ENCODE measurements around the gene IFI30.
A peak's percentile ranks its signal among the peaks of the same experiment; 100 is the strongest.

The IFI30 gene

DNA sequence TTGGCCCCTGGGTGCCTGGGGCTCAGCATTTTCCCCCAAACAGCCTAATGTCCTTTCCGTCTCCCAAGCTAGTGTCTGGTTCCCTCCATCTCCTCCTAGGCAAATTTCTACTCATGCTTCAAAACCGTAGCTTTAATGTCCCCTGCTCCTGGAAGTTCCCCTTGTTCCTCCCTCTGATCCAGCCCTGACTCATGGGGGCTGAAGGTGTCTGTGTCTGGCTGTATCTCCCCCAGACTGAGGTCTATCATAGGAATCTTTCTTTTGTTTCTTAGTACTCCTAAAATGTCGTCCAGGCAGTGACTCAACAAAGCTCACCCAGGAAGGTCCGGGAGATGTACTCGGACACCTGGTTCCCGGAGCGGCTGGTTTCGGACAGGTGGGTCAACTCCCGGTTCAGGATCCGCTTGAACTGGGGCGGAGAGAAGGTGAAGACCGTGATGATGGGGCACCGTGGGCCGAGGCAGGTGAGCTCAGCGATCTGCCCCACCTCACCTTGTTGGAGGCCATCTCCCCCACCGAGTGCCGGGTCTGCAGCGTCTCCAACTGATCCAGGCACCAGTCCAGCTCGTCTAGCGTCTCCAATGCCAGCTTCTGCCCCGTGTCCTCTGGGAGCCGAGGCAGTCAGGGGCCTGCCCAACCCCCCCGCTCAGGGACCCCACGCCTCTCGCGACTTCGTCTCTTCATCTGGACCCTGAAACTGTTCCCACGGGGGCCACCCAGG is 46.5 kb downstream of the IFI30 start:
- H3K4me3 ChIP-seq (ENCODE audit: low read depth, low read length), result no peak overlapping the region

DNA sequence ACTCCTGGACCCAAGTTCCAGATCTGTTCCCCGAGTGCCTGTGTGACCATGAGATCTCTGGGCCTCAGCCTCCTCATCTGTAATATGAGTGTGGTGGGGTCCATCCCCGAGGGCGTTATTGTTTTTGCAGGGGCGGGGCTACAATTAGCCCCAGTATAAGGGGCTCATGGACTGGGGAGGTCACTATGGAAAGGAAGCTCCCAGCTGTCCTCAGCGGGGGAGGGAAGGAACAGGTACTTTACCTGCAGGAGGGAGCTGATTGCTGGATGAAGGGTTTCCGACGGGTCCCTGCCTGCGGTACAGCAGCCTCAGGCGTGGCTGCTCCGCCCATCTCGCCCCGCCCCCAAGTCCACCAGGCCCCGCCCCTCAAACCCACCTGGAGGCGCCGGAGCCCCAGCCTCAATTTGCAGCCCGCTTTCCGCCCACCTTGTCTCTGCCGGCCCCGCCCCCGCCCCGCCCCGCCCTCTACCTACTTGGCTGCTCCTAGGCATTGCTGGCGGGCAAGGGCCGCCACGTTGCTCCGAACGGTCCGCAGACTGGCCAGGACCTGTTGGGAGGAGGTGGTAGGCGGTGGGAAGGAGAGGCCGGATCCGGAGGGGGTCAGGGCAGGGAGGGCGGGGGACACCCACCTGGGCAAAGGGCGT is 47.1 kb downstream of the IFI30 start:
- H3K27me3 ChIP-seq (ENCODE audit: control insufficient read depth, insufficient read depth, low read length), result no peaks in the 10 kb centered on the region
- no peaks in the 10 kb centered on the region for H3K9me3 ChIP-seq (ENCODE audit: control insufficient read depth, low read length)
- H3K4me2 ChIP-seq (ENCODE audit: low read length), result no peak overlapping the region
- H3K9ac ChIP-seq, result no peak overlapping the region
- no peak overlapping the region for H2AFZ ChIP-seq
- H3K79me2 ChIP-seq, result no peaks in the 10 kb centered on the region
- no peak overlapping the region for H3K4me3 ChIP-seq (ENCODE audit: low read depth, low read length)
- H3K36me3 ChIP-seq (ENCODE audit: control insufficient read depth, insufficient read depth, low read length), result no peaks in the 10 kb centered on the region
- TF ChIP-seq, protein P1, sequence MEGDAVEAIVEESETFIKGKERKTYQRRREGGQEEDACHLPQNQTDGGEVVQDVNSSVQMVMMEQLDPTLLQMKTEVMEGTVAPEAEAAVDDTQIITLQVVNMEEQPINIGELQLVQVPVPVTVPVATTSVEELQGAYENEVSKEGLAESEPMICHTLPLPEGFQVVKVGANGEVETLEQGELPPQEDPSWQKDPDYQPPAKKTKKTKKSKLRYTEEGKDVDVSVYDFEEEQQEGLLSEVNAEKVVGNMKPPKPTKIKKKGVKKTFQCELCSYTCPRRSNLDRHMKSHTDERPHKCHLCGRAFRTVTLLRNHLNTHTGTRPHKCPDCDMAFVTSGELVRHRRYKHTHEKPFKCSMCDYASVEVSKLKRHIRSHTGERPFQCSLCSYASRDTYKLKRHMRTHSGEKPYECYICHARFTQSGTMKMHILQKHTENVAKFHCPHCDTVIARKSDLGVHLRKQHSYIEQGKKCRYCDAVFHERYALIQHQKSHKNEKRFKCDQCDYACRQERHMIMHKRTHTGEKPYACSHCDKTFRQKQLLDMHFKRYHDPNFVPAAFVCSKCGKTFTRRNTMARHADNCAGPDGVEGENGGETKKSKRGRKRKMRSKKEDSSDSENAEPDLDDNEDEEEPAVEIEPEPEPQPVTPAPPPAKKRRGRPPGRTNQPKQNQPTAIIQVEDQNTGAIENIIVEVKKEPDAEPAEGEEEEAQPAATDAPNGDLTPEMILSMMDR (IDR thresholded peaks at IDR 0.05), result no peak
- H3K27ac ChIP-seq, result no peak overlapping the region
- H3K4me1 ChIP-seq, result peaks cover 6% of the 10 kb centered on the region

More for the DNA sequence above, 46.5 kb downstream of the IFI30 start:
- Histone ChIP-seq H3K4me2 (ENCODE audit: low read length) (no peak overlapping the region), H3K79me2 (no peaks in the 10 kb centered on the region), H3K27ac (no peak overlapping the region), H2AFZ (no peak overlapping the region), H3K4me1 (peaks cover 6% of the 10 kb centered on the region), H3K9me3 (ENCODE audit: control insufficient read depth, low read length) (no peaks in the 10 kb centered on the region), H3K9ac (no peak overlapping the region), H3K27me3 (ENCODE audit: control insufficient read depth, insufficient read depth, low read length) (no peaks in the 10 kb centered on the region), H3K36me3 (ENCODE audit: control insufficient read depth, insufficient read depth, low read length) (no peaks in the 10 kb centered on the region)
- TF ChIP-seq, protein P1 (IDR thresholded peaks at IDR 0.05), result no peak

DNA sequence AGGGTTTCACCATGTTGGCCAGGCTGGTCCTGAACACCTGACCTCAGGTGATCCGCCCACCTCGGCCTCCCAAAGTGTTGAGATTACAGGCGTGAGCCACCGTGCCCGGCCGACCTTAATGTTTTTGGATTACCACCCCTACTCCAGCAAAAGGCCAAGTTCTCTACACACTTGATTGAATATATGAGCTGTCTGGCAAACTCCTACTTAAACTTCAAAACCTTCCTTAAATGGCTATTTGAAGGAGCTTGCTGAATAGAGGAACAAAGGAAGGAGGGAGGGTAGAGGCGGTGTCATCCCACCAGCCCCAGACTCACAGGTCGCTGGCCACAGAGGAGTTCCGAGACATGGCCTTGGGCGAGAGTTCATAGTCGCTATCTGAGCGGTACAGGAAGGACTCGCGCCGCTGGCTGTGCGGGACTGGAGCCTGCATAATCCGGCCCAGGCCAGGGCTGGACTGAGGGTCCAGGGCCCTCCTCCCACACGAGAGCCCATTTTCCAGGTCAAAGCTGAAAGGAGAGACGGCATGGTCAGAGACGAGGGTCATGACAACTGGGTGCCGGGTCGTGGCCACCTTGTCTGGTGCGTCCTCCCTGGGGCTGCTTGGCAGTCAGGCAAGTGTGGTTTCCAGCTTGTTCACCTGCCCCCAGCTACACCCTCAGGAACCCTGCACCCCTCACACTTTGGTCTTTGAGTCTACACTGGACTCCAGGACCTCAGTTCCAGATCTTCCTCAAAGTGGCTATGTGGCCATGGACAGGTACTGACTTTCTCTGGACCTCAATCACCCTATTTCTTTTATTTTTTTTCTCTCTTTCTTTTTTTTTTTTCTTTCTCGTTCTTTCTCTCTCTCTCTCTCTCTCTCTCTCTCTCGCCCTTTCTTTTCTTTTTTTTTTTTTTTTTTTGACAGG is 48.5 kb downstream of the IFI30 start:
- Histone ChIP-seq H3K9me3 (ENCODE audit: control insufficient read depth, low read length) (no peaks in the 10 kb centered on the region), H3K4me1 (peaks cover 6% of the 10 kb centered on the region), H3K4me2 (ENCODE audit: low read length) (no peak overlapping the region), H3K9ac (no peak overlapping the region), H2AFZ (no peak overlapping the region), H3K27ac (no peak overlapping the region), H3K4me3 (ENCODE audit: low read depth, low read length) (no peak overlapping the region), H3K79me2 (no peaks in the 10 kb centered on the region), H3K27me3 (ENCODE audit: control insufficient read depth, insufficient read depth, low read length) (no peaks in the 10 kb centered on the region), H3K36me3 (ENCODE audit: control insufficient read depth, insufficient read depth, low read length) (no peaks in the 10 kb centered on the region)
- TF ChIP-seq, protein P1 (IDR thresholded peaks at IDR 0.05), result no peak

DNA sequence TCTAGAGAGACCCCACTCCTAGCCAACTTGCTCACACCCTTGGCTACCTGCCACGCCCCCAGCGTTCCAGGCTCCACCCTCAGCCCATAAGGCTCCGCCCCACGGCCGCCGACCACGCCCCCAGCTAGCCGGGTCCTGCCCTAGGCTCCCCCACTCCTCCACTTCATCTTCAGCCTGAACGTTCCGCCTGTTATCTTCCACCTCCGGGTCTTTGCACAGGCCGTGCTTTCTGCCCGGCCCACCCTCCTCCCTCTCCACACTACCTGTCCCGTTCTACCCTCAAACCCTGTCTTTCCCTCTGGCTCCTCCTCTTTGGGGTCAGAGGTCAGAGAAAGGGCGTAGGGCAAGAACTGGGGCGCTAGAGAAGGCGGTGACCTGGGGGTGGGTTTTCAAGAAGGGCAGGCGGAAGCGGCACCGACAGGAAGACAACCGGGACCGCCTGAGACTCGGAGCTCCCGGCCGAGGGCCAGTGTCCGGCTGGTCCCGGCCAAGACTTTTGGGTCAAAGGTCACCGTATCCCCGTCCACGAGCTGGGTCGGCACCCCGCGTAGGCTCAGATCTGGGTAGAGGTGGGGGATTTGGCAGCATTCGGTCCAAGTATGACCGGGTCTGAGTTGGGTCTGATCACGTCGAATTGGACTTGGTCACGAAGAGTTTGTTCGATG is 50.4 kb downstream of the IFI30 start:
- Histone ChIP-seq H3K4me3 (ENCODE audit: low read depth, low read length) (peak overlapping the region; percentile 52), H3K4me1 (peaks cover 6% of the 10 kb centered on the region), H3K9ac (no peak overlapping the region), H3K27ac (peak overlapping the region; percentile 29), H3K4me2 (ENCODE audit: low read length) (peak overlapping the region; percentile 79), H3K9me3 (ENCODE audit: control insufficient read depth, low read length) (no peaks in the 10 kb centered on the region), H3K27me3 (ENCODE audit: control insufficient read depth, insufficient read depth, low read length) (no peaks in the 10 kb centered on the region), H3K36me3 (ENCODE audit: control insufficient read depth, insufficient read depth, low read length) (no peaks in the 10 kb centered on the region), H2AFZ (peak overlapping the region; percentile 92), H3K79me2 (no peaks in the 10 kb centered on the region)
- TF ChIP-seq, protein P1 (IDR thresholded peaks at IDR 0.05), result no peak

Measured in parathyroid adenoma (tissue), 2 donors.